Measurements from ENCODE around the gene AFMID. TPM values are rescaled to one million over a fixed set of nuclear protein-coding genes. Genes with fewer than 3 reads are reported as not detected.

Gene AFMID
- total RNA-seq, 1 experiment from 2014 or later, result 30.4 TPM

DNA sequence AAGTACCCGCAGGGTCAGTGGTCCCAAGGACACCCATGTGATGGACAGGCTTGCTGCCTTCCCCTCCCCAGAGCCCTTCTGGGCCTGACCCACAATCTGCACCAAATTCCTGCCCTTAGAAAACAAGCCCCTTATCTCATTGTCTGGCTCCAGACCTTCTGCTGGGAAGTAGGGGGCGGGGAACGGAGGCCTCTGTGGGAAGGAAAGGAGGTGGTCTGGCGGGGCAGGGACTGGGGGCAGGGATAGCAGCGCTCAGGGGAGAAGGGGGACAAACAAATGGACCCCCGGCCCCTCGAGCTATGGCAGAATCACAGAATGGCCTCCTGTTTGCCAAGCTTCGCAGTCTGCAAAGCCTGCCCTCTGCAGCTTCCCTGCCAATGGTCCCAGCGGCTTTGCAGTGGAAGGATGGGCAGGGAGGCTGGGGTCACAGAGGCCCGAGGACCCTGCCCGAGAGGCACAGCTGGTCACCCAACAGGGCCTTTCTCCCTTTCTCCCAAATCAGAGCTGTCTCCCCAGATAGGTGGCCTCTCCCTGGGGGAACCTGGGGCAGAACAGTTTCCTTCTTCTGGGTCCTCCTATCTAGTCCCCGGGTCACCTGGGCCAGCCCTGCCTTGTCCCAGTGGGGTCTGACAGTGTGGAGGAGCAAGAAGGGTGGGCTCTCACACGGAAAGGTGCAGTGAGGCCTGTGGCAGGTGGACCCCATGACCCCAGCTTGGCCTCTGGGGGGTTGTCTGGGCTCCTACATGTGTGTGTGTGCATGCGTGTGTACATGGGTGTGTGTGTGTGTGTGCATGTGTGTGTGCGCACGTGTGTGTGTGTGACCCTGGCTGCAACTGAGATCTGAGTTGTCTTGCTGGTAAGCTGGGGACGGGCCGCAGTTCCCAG is 69.8 kb downstream of the AFMID start:
- BruUV-seq (replicated peaks), result no TSS peak
- CTCF ChIA-PET, result no interaction called here
- H3K27ac ChIP-seq, result no peak overlapping the region

More for the DNA sequence above, 69.8 kb downstream of the AFMID start:
- H3K4me2 ChIP-seq, result no peak overlapping the region
- H3K79me2 ChIP-seq (ENCODE audit: low read depth), result no peaks in the 10 kb centered on the region
- no peaks in the 10 kb centered on the region for H3K36me3 ChIP-seq (ENCODE audit: low read depth)
- peaks cover 6% of the 10 kb centered on the region; the same call in 1 of the 2 replicates for H3K4me1 ChIP-seq (replicated peaks; ENCODE audit: insufficient read depth)
- TF ChIP-seq EZH2 (IDR thresholded peaks at IDR 0.05; ENCODE audit: low read depth), result no peak
- TF ChIP-seq, protein P1, sequence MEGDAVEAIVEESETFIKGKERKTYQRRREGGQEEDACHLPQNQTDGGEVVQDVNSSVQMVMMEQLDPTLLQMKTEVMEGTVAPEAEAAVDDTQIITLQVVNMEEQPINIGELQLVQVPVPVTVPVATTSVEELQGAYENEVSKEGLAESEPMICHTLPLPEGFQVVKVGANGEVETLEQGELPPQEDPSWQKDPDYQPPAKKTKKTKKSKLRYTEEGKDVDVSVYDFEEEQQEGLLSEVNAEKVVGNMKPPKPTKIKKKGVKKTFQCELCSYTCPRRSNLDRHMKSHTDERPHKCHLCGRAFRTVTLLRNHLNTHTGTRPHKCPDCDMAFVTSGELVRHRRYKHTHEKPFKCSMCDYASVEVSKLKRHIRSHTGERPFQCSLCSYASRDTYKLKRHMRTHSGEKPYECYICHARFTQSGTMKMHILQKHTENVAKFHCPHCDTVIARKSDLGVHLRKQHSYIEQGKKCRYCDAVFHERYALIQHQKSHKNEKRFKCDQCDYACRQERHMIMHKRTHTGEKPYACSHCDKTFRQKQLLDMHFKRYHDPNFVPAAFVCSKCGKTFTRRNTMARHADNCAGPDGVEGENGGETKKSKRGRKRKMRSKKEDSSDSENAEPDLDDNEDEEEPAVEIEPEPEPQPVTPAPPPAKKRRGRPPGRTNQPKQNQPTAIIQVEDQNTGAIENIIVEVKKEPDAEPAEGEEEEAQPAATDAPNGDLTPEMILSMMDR (conservative IDR thresholded peaks at IDR 0.05), result no peak
- H3K9me2 ChIP-seq (ENCODE audit: insufficient read depth), result no peaks in the 10 kb centered on the region
- POLR2A ChIA-PET (ENCODE audit: unreplicated experiment), result interaction anchor here (0.5 kb wide), 1 partner anchor 82 kb away, joined by 3 read pairs; no protein-coding TSS in a partner anchor
- no peak overlapping the region for H2AFZ ChIP-seq
- H3K4me3 ChIP-seq, result no peak overlapping the region
- no peaks in the 10 kb centered on the region for H3K27me3 ChIP-seq (ENCODE audit: insufficient read depth, low read depth)
- H3K9me3 ChIP-seq (ENCODE audit: insufficient read depth, low read depth), result no peaks in the 10 kb centered on the region
- H3F3A ChIP-seq (ENCODE audit: insufficient read depth, low read depth), result no peaks in the 10 kb centered on the region
- intact Hi-C loops (cut with micrococcal nuclease; ENCODE audit: unreplicated experiment), result no loop called here
- no peak for DNase-seq
- H4K20me1 ChIP-seq (ENCODE audit: insufficient read depth), result no peaks in the 10 kb centered on the region

Other genes starting within 250 kb of the AFMID start
- 0.37 TPM in 1 of 2 replicates, not detected in the other for gene TNRC6C, start 228.7 kb upstream of the AFMID start, total RNA-seq (2021)
- 97.7 and 116 TPM in 2 replicates for gene TMC6, start 58.6 kb upstream of the AFMID start, total RNA-seq (2021)
- gene TMC8, start 56.6 kb upstream of the AFMID start, total RNA-seq (2021), result 1.9 and 2.6 TPM in 2 replicates
- not detected in 2 replicates for gene C17orf99, start 41.0 kb upstream of the AFMID start, total RNA-seq (2021)
- gene SYNGR2, start 18.8 kb upstream of the AFMID start, total RNA-seq (2021), result 91.9 and 95.0 TPM in 2 replicates
- gene TK1, start 310 bp upstream of the AFMID start, total RNA-seq (2021), result 137 and 147 TPM in 2 replicates
- 72.4 and 91.0 TPM in 2 replicates for gene BIRC5, start 26.9 kb downstream of the AFMID start, total RNA-seq (2021)
- not detected in 2 replicates for gene TMEM235, start 44.3 kb downstream of the AFMID start, total RNA-seq (2021)
- 20.7 and 21.7 TPM in 2 replicates for gene SOCS3, start 172.7 kb downstream of the AFMID start, total RNA-seq (2021)
- gene PGS1, start 191.3 kb downstream of the AFMID start, total RNA-seq (2021), result 37.7 and 40.2 TPM in 2 replicates